Measurements from ENCODE around the gene TMEM45A. TPM values are rescaled to one million over a fixed set of nuclear protein-coding genes. Genes with fewer than 3 reads are reported as not detected.

The TMEM45A gene
- total and polyA plus RNA-seq, 2 experiments from 2014 or later = 87.7 to 133 TPM

DNA sequence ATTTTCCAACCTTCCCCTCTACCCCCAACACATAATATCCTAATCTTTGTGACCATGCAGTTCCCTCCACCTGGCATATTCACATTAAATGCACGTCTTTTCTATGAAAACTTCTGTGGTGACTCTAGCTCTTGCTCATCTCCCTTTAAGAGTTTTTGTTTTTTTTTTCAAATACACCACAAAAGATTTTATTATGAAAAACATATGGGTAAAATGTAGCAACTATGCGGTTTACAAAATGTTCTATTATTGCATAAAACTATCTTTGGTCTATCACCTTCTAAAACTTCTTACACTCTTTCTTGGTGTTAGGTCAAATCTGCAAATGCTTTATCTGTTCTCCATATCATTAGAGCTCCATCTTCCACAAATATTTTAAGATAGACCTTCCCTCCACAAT is 78.4 kb downstream of the TMEM45A start:
- Histone ChIP-seq H3K9me3 (ENCODE audit: low read depth) (no peaks in the 10 kb centered on the region), H3K27ac (no peak overlapping the region), H2AFZ (no peak overlapping the region), H3K9me2 (ENCODE audit: insufficient read depth) (no peaks in the 10 kb centered on the region), H3K4me1 (ENCODE audit: insufficient read depth) (no peaks in the 10 kb centered on the region), H3K4me3 (no peak overlapping the region), H3F3A (ENCODE audit: insufficient read depth) (0 out of 2 replicates have a peak, but pooled peaks cover 3% of the 10 kb centered on the region), H3K27me3 (replicated peaks; ENCODE audit: insufficient read depth) (no peaks in the 10 kb centered on the region), H3K4me2 (ENCODE audit: unreplicated experiment) (no peak overlapping the region), H4K20me1 (ENCODE audit: insufficient read depth) (no peaks in the 10 kb centered on the region), H3K36me3 (ENCODE audit: low read depth) (0 out of 2 replicates have a peak, but pooled peaks cover 7% of the 10 kb centered on the region), H3K79me2 (ENCODE audit: insufficient read depth) (0 out of 2 replicates have a peak, but pooled peaks cover 1% of the 10 kb centered on the region), H3K9ac (no peak overlapping the region)
- in situ Hi-C loops (cut with MboI) = no loop called here
- peak; percentile 14 for DNase-seq
- no peak for TF ChIP-seq EZH2phosphoT487 (IDR thresholded peaks at IDR 0.05; ENCODE audit: insufficient read depth, low read depth)
- no peak for TF ChIP-seq EZH2 (IDR thresholded peaks at IDR 0.05; ENCODE audit: insufficient read depth, poor library complexity, severe bottlenecking)
- 51 to 53% methylated on average over 2 of the region's 2 CpGs for WGBS, 2 experiments (ENCODE audit: low coverage in 1 of 2, low lambda C conversion rate in 2 of 2, missing lambda C conversion rate in 2 of 2)

DNA sequence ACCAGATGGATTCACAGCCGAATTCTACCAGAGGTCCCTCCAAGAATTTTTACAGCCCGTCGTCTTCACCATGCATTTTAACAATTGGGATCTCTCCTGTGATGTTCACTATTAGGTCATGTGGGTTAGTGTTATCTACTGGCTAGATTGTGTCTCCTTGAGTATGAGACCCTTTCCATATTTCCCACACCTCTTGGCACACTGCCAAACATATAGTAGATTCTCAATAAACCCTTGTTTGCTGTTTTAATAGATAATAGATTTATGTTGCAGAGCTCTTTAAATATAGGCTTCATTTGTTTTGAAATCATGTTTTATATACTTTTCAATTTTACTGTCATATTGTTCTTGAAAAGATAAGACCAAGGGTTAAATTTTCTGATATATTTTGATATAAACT is 82.1 kb downstream of the TMEM45A start:
- Histone ChIP-seq H3K9me3 (ENCODE audit: low read depth) (no peaks in the 10 kb centered on the region), H2AFZ (no peak overlapping the region), H3K9me2 (ENCODE audit: insufficient read depth) (no peaks in the 10 kb centered on the region), H3K9ac (no peak overlapping the region), H3K27me3 (replicated peaks; ENCODE audit: insufficient read depth) (no peaks in the 10 kb centered on the region), H3K4me3 (no peak overlapping the region), H3K4me1 (ENCODE audit: insufficient read depth) (no peaks in the 10 kb centered on the region), H3K79me2 (ENCODE audit: insufficient read depth) (0 out of 2 replicates have a peak, but pooled peaks cover 4% of the 10 kb centered on the region), H3K27ac (no peak overlapping the region), H3F3A (ENCODE audit: insufficient read depth) (0 out of 2 replicates have a peak, but pooled peaks cover 3% of the 10 kb centered on the region), H3K36me3 (ENCODE audit: low read depth) (0 out of 2 replicates have a peak, but pooled peaks cover 18% of the 10 kb centered on the region), H4K20me1 (ENCODE audit: insufficient read depth) (no peaks in the 10 kb centered on the region), H3K4me2 (ENCODE audit: unreplicated experiment) (no peak overlapping the region)
- DNase-seq = no peak
- in situ Hi-C loops (cut with MboI) = no loop called here
- 88 to 91% methylated on average over 3 of the region's 3 CpGs for WGBS, 2 experiments (ENCODE audit: low coverage in 1 of 2, low lambda C conversion rate in 2 of 2, missing lambda C conversion rate in 2 of 2)
- no peak for TF ChIP-seq EZH2phosphoT487 (IDR thresholded peaks at IDR 0.05; ENCODE audit: insufficient read depth, low read depth)
- TF ChIP-seq EZH2 (IDR thresholded peaks at IDR 0.05; ENCODE audit: insufficient read depth, poor library complexity, severe bottlenecking) = no peak

DNA sequence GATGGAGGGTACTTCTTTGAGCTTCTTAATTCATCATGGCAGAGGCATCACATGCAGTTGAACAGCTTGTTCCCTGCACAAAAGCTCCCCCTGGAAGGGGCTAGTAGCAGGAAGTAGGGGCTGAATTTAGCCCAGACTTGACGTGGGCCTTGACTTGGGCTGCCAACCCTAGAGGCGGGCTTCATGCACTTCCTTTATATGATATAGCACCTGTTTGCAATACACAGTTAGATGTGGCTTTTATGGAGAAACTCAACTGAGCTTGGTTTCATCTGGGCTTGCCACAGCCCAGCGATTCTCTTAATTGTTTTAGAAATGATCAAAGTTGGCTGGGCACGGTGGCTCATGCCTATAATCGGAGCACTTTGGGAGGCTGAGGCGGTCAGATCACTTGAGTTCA is 83.3 kb downstream of the TMEM45A start:
- Histone ChIP-seq H3K79me2 (ENCODE audit: insufficient read depth) (0 out of 2 replicates have a peak, but pooled peaks cover 4% of the 10 kb centered on the region), H2AFZ (no peak overlapping the region), H3K36me3 (ENCODE audit: low read depth) (0 out of 2 replicates have a peak, but pooled peaks cover 11% of the 10 kb centered on the region), H3K4me1 (ENCODE audit: insufficient read depth) (peaks cover under 1% of the 10 kb centered on the region; the same call in 1 of the 2 replicates), H3K4me3 (no peak overlapping the region), H3K4me2 (ENCODE audit: unreplicated experiment) (no peak overlapping the region), H4K20me1 (ENCODE audit: insufficient read depth) (no peaks in the 10 kb centered on the region), H3K9me3 (ENCODE audit: low read depth) (no peaks in the 10 kb centered on the region), H3K27me3 (replicated peaks; ENCODE audit: insufficient read depth) (no peaks in the 10 kb centered on the region), H3K9ac (no peak overlapping the region), H3K27ac (no peak overlapping the region), H3K9me2 (ENCODE audit: insufficient read depth) (no peaks in the 10 kb centered on the region), H3F3A (ENCODE audit: insufficient read depth) (0 out of 2 replicates have a peak, but pooled peaks cover 3% of the 10 kb centered on the region)
- DNase-seq = no peak
- in situ Hi-C loops (cut with MboI) = no loop called here
- TF ChIP-seq EZH2phosphoT487 (IDR thresholded peaks at IDR 0.05; ENCODE audit: insufficient read depth, low read depth) = no peak
- no peak for TF ChIP-seq EZH2 (IDR thresholded peaks at IDR 0.05; ENCODE audit: insufficient read depth, poor library complexity, severe bottlenecking)
- 83 to 91% methylated on average over 6 of the region's 6 CpGs for WGBS, 2 experiments (ENCODE audit: low coverage in 1 of 2, low lambda C conversion rate in 2 of 2, missing lambda C conversion rate in 2 of 2)

DNA sequence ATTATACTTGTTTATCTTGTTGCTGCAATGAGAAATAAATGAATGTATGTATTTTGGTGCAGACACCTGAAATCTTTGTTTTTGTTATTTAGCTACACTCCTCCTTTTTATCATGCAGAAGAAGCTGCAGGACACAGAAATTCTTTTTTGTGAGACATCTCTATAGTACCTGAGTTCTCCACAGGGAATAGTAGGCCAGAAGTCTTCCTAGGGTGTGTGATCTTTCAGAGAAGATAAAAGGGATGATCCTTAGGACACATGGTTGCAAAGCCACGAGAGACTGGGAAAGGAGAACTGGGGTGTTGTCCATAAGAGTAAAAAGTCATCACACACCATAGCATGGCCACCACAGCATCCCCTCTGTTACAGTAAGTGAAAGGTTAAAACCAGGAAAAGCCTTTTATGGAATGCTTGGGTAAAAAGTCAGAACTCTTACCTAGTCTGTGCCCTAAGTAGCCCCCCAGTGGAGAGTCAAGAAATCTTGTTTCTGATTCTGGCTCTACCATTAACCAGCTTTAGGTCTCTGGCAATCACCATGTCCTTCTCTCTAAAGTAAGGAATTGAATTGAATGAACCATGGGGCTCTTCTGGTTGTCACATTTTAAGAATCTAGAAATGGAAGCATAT is 85.1 kb downstream of the TMEM45A start:
- DNase-seq = no peak
- no peaks in the 10 kb centered on the region for H3F3A ChIP-seq (ENCODE audit: insufficient read depth)
- H3K9me2 ChIP-seq (ENCODE audit: insufficient read depth) = no peaks in the 10 kb centered on the region
- H3K4me3 ChIP-seq = no peak overlapping the region
- no peak overlapping the region for H3K4me2 ChIP-seq (ENCODE audit: unreplicated experiment)
- H3K9me3 ChIP-seq (ENCODE audit: low read depth) = no peaks in the 10 kb centered on the region
- H3K27ac ChIP-seq = no peak overlapping the region
- in situ Hi-C loops (cut with MboI) = no loop called here
- H3K27me3 ChIP-seq (replicated peaks; ENCODE audit: insufficient read depth) = no peaks in the 10 kb centered on the region
- H3K36me3 ChIP-seq (ENCODE audit: low read depth) = 0 out of 2 replicates have a peak, but pooled peaks cover 11% of the 10 kb centered on the region
- WGBS, 2 experiments (ENCODE audit: low coverage in 1 of 2, low lambda C conversion rate in 2 of 2, missing lambda C conversion rate in 2 of 2) = 90 to 93% methylated on average over 1 of the region's 1 CpG
- peaks cover 5% of the 10 kb centered on the region; the same call in 1 of the 2 replicates for H3K4me1 ChIP-seq (ENCODE audit: insufficient read depth)
- no peak overlapping the region for H2AFZ ChIP-seq
- no peak overlapping the region for H3K9ac ChIP-seq
- TF ChIP-seq EZH2phosphoT487 (IDR thresholded peaks at IDR 0.05; ENCODE audit: insufficient read depth, low read depth) = no peak
- no peak for TF ChIP-seq EZH2 (IDR thresholded peaks at IDR 0.05; ENCODE audit: insufficient read depth, poor library complexity, severe bottlenecking)
- no peaks in the 10 kb centered on the region for H4K20me1 ChIP-seq (ENCODE audit: insufficient read depth)
- 0 out of 2 replicates have a peak, but pooled peaks cover 4% of the 10 kb centered on the region for H3K79me2 ChIP-seq (ENCODE audit: insufficient read depth)
